Right lobe of liver (tissue), 6 donors: ENCODE measurements around the gene FGFR3. TPM values are rescaled to one million over a fixed set of nuclear protein-coding genes. Genes with fewer than 3 reads are reported as not detected.

ENCODE experiments used
- ATAC-seq, 4 donors: fragments of 200-7000 bp; cut with Tn5 transposase; one replicate each; pipeline ENCODE4 v1.9.1; 2020; ENCODE audit warnings: mild to moderate bottlenecking in 4 of 4, moderate library complexity in 4 of 4
- DNase-seq, 3 donors: peaks; one replicate each; pipeline ENCODE4 v3.0.0-alpha.2; 2020
- H3K27ac ChIP-seq, 3 donors: fragments of 200-600 bp; one replicate each; pipeline ENCODE4 v1.8.0; 2022
- H3K27me3 ChIP-seq, 2 donors: fragments of 200-600 bp; one replicate each; pipeline ENCODE4 v1.8.0; 2022
- H3K36me3 ChIP-seq, 4 donors: fragments of 200-600 bp; sonication (generic) in 1 of 4; one replicate each; pipeline versions ENCODE4 v1.5.1 to v1.8.0; 2017 to 2022; ENCODE audit warnings: control low read depth in 1 of 4
- H3K4me1 ChIP-seq, 4 donors: fragments of 200-600 bp; sonication (generic) in 1 of 4; one replicate each; pipeline versions ENCODE4 v1.5.1 to v1.8.0; 2017 to 2022; ENCODE audit warnings: control low read depth in 1 of 4
- H3K4me3 ChIP-seq, 3 donors: fragments of 200-600 bp; one replicate each; pipeline ENCODE4 v1.8.0; 2022
- H3K9me3 ChIP-seq, 4 donors: fragments of 200-600 bp; sonication (generic) in 1 of 4; one replicate each; pipeline versions ENCODE4 v1.5.1 to v1.8.0; 2017 to 2022; ENCODE audit warnings: control low read depth in 1 of 4
- POLR2A ChIP-seq: fragments of 450-650 bp; IDR thresholded peaks from one replicate; pipeline ENCODE4 v1.6.1; 2017; ENCODE audit warnings: antibody characterized with exemption, mild to moderate bottlenecking
- WGBS: methylation state at CpG from one replicate; pipeline ENCODE4 v1.1.6; 2018; ENCODE audit warnings: low coverage, low lambda C conversion rate; ENCODE audit not compliant: insufficient coverage; ENCODE audit errors: missing lambda C conversion rate; 5-methylcytosine and 5-hydroxymethylcytosine counted together
- intact Hi-C, 2 donors: fragments of 100-400 bp; cut with DNase I; formaldehyde crosslinking; loops; one replicate each; pipeline versions ENCODE4 v1.11.2 to v1.14.1; 2022
- total RNA-seq, 6 experiments: library from RNA; depleted of rRNA in 2 of 6; stranded (reverse); fragments of >200 nt in 2 of 6; fragmentation: NEBNext Ultra II Directional in 3 of 6; extraction: Animal tissue kit (Norgen Biotek cat#: 25700) in 3 of 6; gene quantifications; one replicate each; pipeline versions ENCODE4 v1.1.0 to v1.2.4, GENCODE V29; 2016 to 2023
- TF ChIP-seq, protein P1 (sequence below), 4 donors: fragments of 200-600 bp in 3 of 4; fragments of 450-650 bp in 1 of 4; IDR thresholded peaks; one replicate each; pipeline versions ENCODE4 v1.5.1 to v1.8.0; 2016 to 2022; ENCODE audit warnings: antibody characterized with exemption in 4 of 4, mild to moderate bottlenecking in 2 of 4
- donor health status: DM: no; HTN: yes; CAD: no.
- donor health status: DM: no; HTN: no; CAD: no.
- donor health status: DM: no; HTN: no; CAD: no.
- donor health status: DM: no; HTN: yes; CAD: no.
- donor health status: DM: no; HTN: yes; CAD: no.

Gene FGFR3
- total RNA-seq, 6 experiments from 2014 or later, result 14.3 to 30.0 (median 25.7) TPM

DNA sequence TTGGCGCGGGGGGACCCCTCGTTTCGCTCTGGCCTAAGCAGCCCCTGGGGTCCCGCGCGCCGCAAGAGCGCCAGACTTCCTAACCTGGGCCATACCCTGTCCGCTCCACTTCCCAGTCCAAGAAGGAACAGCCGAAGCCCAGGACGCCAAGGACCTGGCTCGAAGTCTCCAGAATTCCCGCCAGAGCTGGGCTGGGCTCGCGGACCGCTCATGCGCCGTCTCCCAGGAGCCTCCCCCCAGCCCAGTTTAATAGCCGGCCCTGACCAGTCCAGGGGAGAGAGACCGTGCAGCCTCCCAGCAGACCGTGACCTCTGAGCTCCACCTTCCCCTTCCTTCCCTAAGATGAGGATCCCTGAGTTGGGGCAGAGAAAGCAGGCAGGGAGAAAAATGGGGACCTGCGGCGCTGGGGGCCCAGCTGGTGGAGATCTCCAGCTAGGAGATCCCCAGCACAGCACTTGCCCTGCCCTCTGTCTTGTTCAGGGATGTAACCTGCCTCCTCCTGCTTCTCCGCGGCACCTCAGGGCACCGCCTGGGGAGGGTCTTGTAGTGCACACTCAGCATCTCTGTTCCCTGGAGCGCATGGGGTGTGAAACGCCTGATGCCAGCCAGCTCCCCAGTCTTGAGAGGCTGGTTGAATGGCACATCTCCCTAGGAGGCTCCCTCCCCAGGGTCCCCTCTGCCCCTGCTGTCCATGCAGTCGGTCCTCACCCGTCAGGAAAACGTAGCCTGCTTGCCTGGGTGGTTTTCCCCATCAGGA is 64.0 kb downstream of the FGFR3 start:
- Histone ChIP-seq H3K27me3 (no peaks in the 10 kb centered on the region), H3K36me3 (no peaks in the 10 kb centered on the region), H3K9me3 (no peaks in the 10 kb centered on the region), H3K4me3 (peak overlapping the region; percentile 85 to 91 (median 90)), H3K27ac (peak overlapping the region in 1 of 3 donors; percentile 33), H3K4me1 (peaks cover 0 to 8% (median 1%) of the 10 kb centered on the region in 4 donors)
- intact Hi-C loops, result no loop called here
- peak in 1 of 3 donors; percentile 63 for DNase-seq
- 7% methylated on average over 11 of the region's 32 CpGs for WGBS
- TF ChIP-seq, protein P1, sequence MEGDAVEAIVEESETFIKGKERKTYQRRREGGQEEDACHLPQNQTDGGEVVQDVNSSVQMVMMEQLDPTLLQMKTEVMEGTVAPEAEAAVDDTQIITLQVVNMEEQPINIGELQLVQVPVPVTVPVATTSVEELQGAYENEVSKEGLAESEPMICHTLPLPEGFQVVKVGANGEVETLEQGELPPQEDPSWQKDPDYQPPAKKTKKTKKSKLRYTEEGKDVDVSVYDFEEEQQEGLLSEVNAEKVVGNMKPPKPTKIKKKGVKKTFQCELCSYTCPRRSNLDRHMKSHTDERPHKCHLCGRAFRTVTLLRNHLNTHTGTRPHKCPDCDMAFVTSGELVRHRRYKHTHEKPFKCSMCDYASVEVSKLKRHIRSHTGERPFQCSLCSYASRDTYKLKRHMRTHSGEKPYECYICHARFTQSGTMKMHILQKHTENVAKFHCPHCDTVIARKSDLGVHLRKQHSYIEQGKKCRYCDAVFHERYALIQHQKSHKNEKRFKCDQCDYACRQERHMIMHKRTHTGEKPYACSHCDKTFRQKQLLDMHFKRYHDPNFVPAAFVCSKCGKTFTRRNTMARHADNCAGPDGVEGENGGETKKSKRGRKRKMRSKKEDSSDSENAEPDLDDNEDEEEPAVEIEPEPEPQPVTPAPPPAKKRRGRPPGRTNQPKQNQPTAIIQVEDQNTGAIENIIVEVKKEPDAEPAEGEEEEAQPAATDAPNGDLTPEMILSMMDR (IDR thresholded peaks at IDR 0.05), result no peak
- TF ChIP-seq POLR2A, result no peak
- ATAC-seq, result peak in 2 of 4 donors; percentile 1 to 2

GRCh38 chr4:1857931-1858330 is 64.8 kb downstream of the FGFR3 start:
- DNase-seq (no peak), ATAC-seq (no peak)
- no peaks in the 10 kb centered on the region for H3K9me3 ChIP-seq
- WGBS, result no CpG with 5 or more reads among the region's 5 CpGs
- peaks cover 0 to 8% (median under 1%) of the 10 kb centered on the region in 4 donors for H3K4me1 ChIP-seq
- no peak overlapping the region for H3K4me3 ChIP-seq
- no peaks in the 10 kb centered on the region for H3K27me3 ChIP-seq
- no peaks in the 10 kb centered on the region for H3K36me3 ChIP-seq
- intact Hi-C loops, result no loop called here
- TF ChIP-seq POLR2A, result no peak
- TF ChIP-seq, protein P1 (IDR thresholded peaks at IDR 0.05), result no peak
- no peak overlapping the region for H3K27ac ChIP-seq

Other genes starting within 250 kb of the FGFR3 start
- 1 to 10 TPM in 2 of 6 experiments, under 1 TPM in 4; 0.56 to 3.5 (median 0.74) TPM for gene FAM53A, start 109.0 kb upstream of the FGFR3 start, total RNA-seq
- 10 to 100 TPM; 13.1 to 30.8 (median 14.7) TPM for gene SLBP, start 81.0 kb upstream of the FGFR3 start, total RNA-seq
- gene TMEM129, start 72.0 kb upstream of the FGFR3 start, total RNA-seq, result 10 to 100 TPM; 13.8 to 51.0 (median 25.4) TPM
- 1 to 10 TPM; 2.2 to 5.7 (median 4.8) TPM for gene TACC3, start 71.8 kb upstream of the FGFR3 start, total RNA-seq
- gene LETM1, start 62.9 kb downstream of the FGFR3 start, total RNA-seq, result 10 to 100 TPM; 18.1 to 31.0 (median 25.6) TPM
- gene NSD2, start 78.1 kb downstream of the FGFR3 start, total RNA-seq, result 10 to 100 TPM; 11.4 to 19.4 (median 14.0) TPM
- gene NELFA, start 215.7 kb downstream of the FGFR3 start, total RNA-seq, result 10 to 100 TPM in 2 of 6 experiments, 1 to 10 TPM in 4; 6.6 to 14.7 (median 8.7) TPM